ENCODE results near the gene SPNS2.

DNA sequence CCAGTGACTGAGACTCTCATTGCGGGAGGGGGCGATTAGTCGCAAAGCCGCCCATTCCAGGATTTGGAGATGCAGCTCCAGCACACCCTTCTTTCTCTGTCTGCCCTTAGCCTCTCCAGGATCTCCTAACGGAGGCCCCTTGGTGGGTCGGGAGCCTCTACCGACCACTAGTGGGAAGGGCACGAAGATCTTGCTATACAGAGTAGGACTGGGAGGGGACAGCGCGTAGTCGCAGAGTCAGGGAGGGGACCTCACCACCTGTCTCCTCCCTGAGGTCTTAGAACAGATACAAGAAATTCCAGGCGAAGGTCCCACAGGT, 85.1 kb downstream of the SPNS2 start:
- TF ChIP-seq, protein P1, sequence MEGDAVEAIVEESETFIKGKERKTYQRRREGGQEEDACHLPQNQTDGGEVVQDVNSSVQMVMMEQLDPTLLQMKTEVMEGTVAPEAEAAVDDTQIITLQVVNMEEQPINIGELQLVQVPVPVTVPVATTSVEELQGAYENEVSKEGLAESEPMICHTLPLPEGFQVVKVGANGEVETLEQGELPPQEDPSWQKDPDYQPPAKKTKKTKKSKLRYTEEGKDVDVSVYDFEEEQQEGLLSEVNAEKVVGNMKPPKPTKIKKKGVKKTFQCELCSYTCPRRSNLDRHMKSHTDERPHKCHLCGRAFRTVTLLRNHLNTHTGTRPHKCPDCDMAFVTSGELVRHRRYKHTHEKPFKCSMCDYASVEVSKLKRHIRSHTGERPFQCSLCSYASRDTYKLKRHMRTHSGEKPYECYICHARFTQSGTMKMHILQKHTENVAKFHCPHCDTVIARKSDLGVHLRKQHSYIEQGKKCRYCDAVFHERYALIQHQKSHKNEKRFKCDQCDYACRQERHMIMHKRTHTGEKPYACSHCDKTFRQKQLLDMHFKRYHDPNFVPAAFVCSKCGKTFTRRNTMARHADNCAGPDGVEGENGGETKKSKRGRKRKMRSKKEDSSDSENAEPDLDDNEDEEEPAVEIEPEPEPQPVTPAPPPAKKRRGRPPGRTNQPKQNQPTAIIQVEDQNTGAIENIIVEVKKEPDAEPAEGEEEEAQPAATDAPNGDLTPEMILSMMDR (conservative IDR thresholded peaks at IDR 0.05; ENCODE audit: low read length), result no peak
- no peak for TF ChIP-seq EZH2phosphoT487 (IDR thresholded peaks at IDR 0.05; ENCODE audit: borderline replicate concordance)
